ENCODE measurements around the gene HIC1.

- TF ChIP-seq POLR2A (IDR thresholded peaks at IDR 0.05) (no peak), CTCF (IDR thresholded peaks at IDR 0.05) (no peak)
Observed at GRCh38 chr17:2013994-2014317, 40.9 kb upstream of the HIC1 start.
